Ishikawa (cell line): Measurements from ENCODE around the gene FANCE.

ENCODE experiments used
- CEBPB ChIP-seq: IDR thresholded peaks from 2 replicates; pipeline ENCODE4 v1.6.1; 2012
- CREB1 ChIP-seq: IDR thresholded peaks from 2 replicates; pipeline ENCODE4 v1.6.1; 2012; ENCODE audit warnings: low read depth
- EGR1 ChIP-seq: IDR thresholded peaks from 2 replicates; pipeline ENCODE4 v1.6.1; 2012
- EP300 ChIP-seq: IDR thresholded peaks from 2 replicates; pipeline ENCODE4 v1.6.1; 2012; ENCODE audit warnings: borderline replicate concordance
- FOXM1 ChIP-seq: IDR thresholded peaks from 2 replicates; pipeline ENCODE4 v1.6.1; 2012; ENCODE audit warnings: low read depth, borderline replicate concordance
- NFIC ChIP-seq: IDR thresholded peaks from 2 replicates; pipeline ENCODE4 v1.6.1; 2012
- RAD21 ChIP-seq: IDR thresholded peaks from 2 replicates; pipeline ENCODE4 v1.6.1; 2012; ENCODE audit warnings: low read depth
- REST ChIP-seq: IDR thresholded peaks from 2 replicates; pipeline ENCODE4 v1.6.1; 2012; ENCODE audit warnings: low read depth, mild to moderate bottlenecking
- TAF1 ChIP-seq: IDR thresholded peaks from 2 replicates; pipeline ENCODE4 v1.6.1; 2012; ENCODE audit warnings: low read depth, mild to moderate bottlenecking
- TCF12 ChIP-seq: IDR thresholded peaks from 2 replicates; pipeline ENCODE4 v1.6.1; 2012; ENCODE audit warnings: low read depth
- TEAD4 ChIP-seq: IDR thresholded peaks from 2 replicates; pipeline ENCODE4 v1.6.1; 2012
- USF1 ChIP-seq: IDR thresholded peaks from 2 replicates; pipeline ENCODE4 v1.6.1; 2012
- YY1 ChIP-seq: IDR thresholded peaks from 2 replicates; pipeline ENCODE4 v1.6.1; 2012; ENCODE audit warnings: low read depth
- ZBTB7A ChIP-seq: IDR thresholded peaks from 2 replicates; pipeline ENCODE4 v1.6.1; 2012; ENCODE audit warnings: low read depth
- TF ChIP-seq, protein P1 (sequence below): IDR thresholded peaks from 2 replicates; pipeline ENCODE4 v1.6.1; 2012

FANCE gene

GRCh38 chr6:35419417-35419816 is 32.7 kb upstream of the FANCE start:
- TF ChIP-seq NFIC: no peak
- TF ChIP-seq EGR1: no peak
- no peak for TF ChIP-seq RAD21
- no peak for TF ChIP-seq TAF1
- TF ChIP-seq, protein P1, sequence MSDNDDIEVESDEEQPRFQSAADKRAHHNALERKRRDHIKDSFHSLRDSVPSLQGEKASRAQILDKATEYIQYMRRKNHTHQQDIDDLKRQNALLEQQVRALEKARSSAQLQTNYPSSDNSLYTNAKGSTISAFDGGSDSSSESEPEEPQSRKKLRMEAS: no peak
- no peak for TF ChIP-seq REST
- TF ChIP-seq TCF12: no peak
- TF ChIP-seq FOXM1: no peak
- TF ChIP-seq USF1: no peak
- TF ChIP-seq CREB1: no peak

- no peak for TF ChIP-seq CEBPB
- TF ChIP-seq, protein P1: no peak
- TF ChIP-seq TCF12: no peak
- TF ChIP-seq USF1: no peak
- no peak for TF ChIP-seq FOXM1
- no peak for TF ChIP-seq YY1
- no peak for TF ChIP-seq EGR1
- no peak for TF ChIP-seq EP300
- no peak for TF ChIP-seq TEAD4
Observed at GRCh38 chr6:35419961-35420360, 32.2 kb upstream of the FANCE start.

- TF ChIP-seq TEAD4 (peak; percentile 84), EGR1 (no peak)
Observed at GRCh38 chr6:35425284-35425683, 26.9 kb upstream of the FANCE start.

- no peak for TF ChIP-seq USF1
- TF ChIP-seq FOXM1: no peak
- TF ChIP-seq RAD21: no peak
- TF ChIP-seq NFIC: no peak
- TF ChIP-seq ZBTB7A: no peak
- TF ChIP-seq EGR1: no peak
- no peak for TF ChIP-seq REST
- no peak for TF ChIP-seq CEBPB
- no peak for TF ChIP-seq YY1
Observed at GRCh38 chr6:35426074-35426473, 26.1 kb upstream of the FANCE start.

GRCh38 chr6:35427435-35427834 is 24.7 kb upstream of the FANCE start:
- TF ChIP-seq FOXM1 (no peak), REST (no peak), EGR1 (no peak), NFIC (no peak), TEAD4 (no peak), ZBTB7A (no peak), RAD21 (no peak), YY1 (no peak), TCF12 (no peak), CREB1 (no peak), TAF1 (no peak), CEBPB (no peak), USF1 (no peak), EP300 (no peak)
- TF ChIP-seq, protein P1: no peak
